GM18951 (cell line): ENCODE results near the gene PCDHGB5.
"Not testable (repeated sequence)": the region's sequence is repeated elsewhere in the genome, so short reads cannot be mapped to it uniquely, and the experiment has no call there.

ENCODE experiments used
- POLR2A ChIP-seq: IDR thresholded peaks from 4 replicates; pipeline ENCODE4 v1.6.1; 2011; ENCODE audit warnings: mild to moderate bottlenecking; ENCODE audit not compliant: insufficient read length, insufficient read depth; ENCODE audit errors: extremely low read depth
- in situ Hi-C: fragments of 300-500 bp; cut with MboI; formaldehyde crosslinking; loops from one replicate; pipeline ENCODE4 v1.12.0; 2022; ENCODE audit warnings: low sequenced_read_pairs, mixed read lengths, inconsistent platforms; ENCODE audit not compliant: unreplicated experiment

Gene PCDHGB5

GRCh38 chr5:141388661-141389060 lies 9.1 kb upstream of the PCDHGB5 start:
- in situ Hi-C loops = no loop called here
- TF ChIP-seq POLR2A = no peak

- TF ChIP-seq POLR2A = no peak
- in situ Hi-C loops = no loop called here
Observed at GRCh38 chr5:141389153-141390042, 8.3 kb upstream of the PCDHGB5 start.

GRCh38 chr5:141392429-141393198 lies 5.1 kb upstream of the PCDHGB5 start, which contains the start of gene PCDHGA8:
TSS of gene PCDHGA8 (plus strand) at chr5:141392633. CDS start at chr5:141392814, 181 bp downstream.
- no peak for TF ChIP-seq POLR2A
- in situ Hi-C loops = no loop called here

- TF ChIP-seq POLR2A = no peak
- in situ Hi-C loops = no loop called here
Observed at GRCh38 chr5:141393267-141393666, 4.5 kb upstream of the PCDHGB5 start.

GRCh38 chr5:141394401-141395187 lies 3.2 kb upstream of the PCDHGB5 start:
- in situ Hi-C loops = not testable (repeated sequence)

GRCh38 chr5:141398608-141399007 lies 861 bp downstream of the PCDHGB5 start:
- TF ChIP-seq POLR2A = no peak
- in situ Hi-C loops = no loop called here

GRCh38 chr5:141399555-141400258 lies 2.0 kb downstream of the PCDHGB5 start:
- in situ Hi-C loops = no loop called here

GRCh38 chr5:141402553-141403243 lies 5.0 kb downstream of the PCDHGB5 start, which contains the start of gene PCDHGA9:
TSS of gene PCDHGA9 (plus strand) at chr5:141402778. CDS start at chr5:141402953, 175 bp downstream.
- in situ Hi-C loops = no loop called here
- TF ChIP-seq POLR2A = no peak

More at GRCh38 chr5:141399555-141400258, 2.0 kb downstream of the PCDHGB5 start:
- TF ChIP-seq POLR2A = no peak

- TF ChIP-seq POLR2A = no peak
- in situ Hi-C loops = no loop called here
Observed at GRCh38 chr5:141403387-141403786, 5.6 kb downstream of the PCDHGB5 start.

GRCh38 chr5:141407790-141408505 lies 10.2 kb downstream of the PCDHGB5 start, which contains the start of gene PCDHGB6:
TSS of gene PCDHGB6 (plus strand) at chr5:141408021. CDS start at chr5:141408203, 182 bp downstream.
- in situ Hi-C loops = not testable (repeated sequence)

- no peak for TF ChIP-seq POLR2A
- in situ Hi-C loops = no loop called here
Observed at GRCh38 chr5:141409598-141410306, 12.0 kb downstream of the PCDHGB5 start.

GRCh38 chr5:141411575-141411974 lies 13.8 kb downstream of the PCDHGB5 start:
- TF ChIP-seq POLR2A = no peak
- in situ Hi-C loops = no loop called here
